Stimulated activated naive B cell treated with anti-CD40 and anti-IgM and Interleukin-4, amounts not matched to agents 10 μg/mL and 1 μg/mL and 100 μg/mL, for 72 hours (primary cell): ENCODE data around the gene QSOX2.
A peak's percentile ranks its signal among the peaks of the same experiment; 100 is the strongest.

Experiments
- ATAC-seq, 2 donors: fragments of 150-1000 bp; cut with Tn5 transposase; replicated peaks; 2 replicates each; pipeline ENCODE4 v1.10.0; 2021; ENCODE audit warnings: moderate library complexity in 1 of 2
- DNase-seq: peaks from one replicate; pipeline ENCODE4 v3.0.0; 2021
- H3K27ac Mint-ChIP-seq: one replicate; pipeline ENCODE4 v1.8.0; 2022; ENCODE audit warnings: mild to moderate bottlenecking, mixed read lengths
- H3K27me3 Mint-ChIP-seq, 2 donors: one replicate each; pipeline ENCODE4 v1.8.0; 2022; ENCODE audit warnings: mixed read lengths in 2 of 2
- H3K36me3 Mint-ChIP-seq, 2 donors: one replicate each; pipeline ENCODE4 v1.8.0; 2022; ENCODE audit warnings: mixed read lengths in 2 of 2, mild to moderate bottlenecking in 1 of 2
- H3K4me1 Mint-ChIP-seq, 2 donors: one replicate each; pipeline ENCODE4 v1.8.0; 2022; ENCODE audit warnings: mixed read lengths in 2 of 2, mild to moderate bottlenecking in 1 of 2
- H3K4me3 Mint-ChIP-seq, 2 donors: one replicate each; pipeline ENCODE4 v1.8.0; 2022; ENCODE audit warnings: mild to moderate bottlenecking in 2 of 2, mixed read lengths in 2 of 2, moderate library complexity in 1 of 2
- H3K9me3 Mint-ChIP-seq, 2 donors: one replicate each; pipeline ENCODE4 v1.8.0; 2022; ENCODE audit warnings: mixed read lengths in 2 of 2, mild to moderate bottlenecking in 1 of 2

The QSOX2 gene

DNA sequence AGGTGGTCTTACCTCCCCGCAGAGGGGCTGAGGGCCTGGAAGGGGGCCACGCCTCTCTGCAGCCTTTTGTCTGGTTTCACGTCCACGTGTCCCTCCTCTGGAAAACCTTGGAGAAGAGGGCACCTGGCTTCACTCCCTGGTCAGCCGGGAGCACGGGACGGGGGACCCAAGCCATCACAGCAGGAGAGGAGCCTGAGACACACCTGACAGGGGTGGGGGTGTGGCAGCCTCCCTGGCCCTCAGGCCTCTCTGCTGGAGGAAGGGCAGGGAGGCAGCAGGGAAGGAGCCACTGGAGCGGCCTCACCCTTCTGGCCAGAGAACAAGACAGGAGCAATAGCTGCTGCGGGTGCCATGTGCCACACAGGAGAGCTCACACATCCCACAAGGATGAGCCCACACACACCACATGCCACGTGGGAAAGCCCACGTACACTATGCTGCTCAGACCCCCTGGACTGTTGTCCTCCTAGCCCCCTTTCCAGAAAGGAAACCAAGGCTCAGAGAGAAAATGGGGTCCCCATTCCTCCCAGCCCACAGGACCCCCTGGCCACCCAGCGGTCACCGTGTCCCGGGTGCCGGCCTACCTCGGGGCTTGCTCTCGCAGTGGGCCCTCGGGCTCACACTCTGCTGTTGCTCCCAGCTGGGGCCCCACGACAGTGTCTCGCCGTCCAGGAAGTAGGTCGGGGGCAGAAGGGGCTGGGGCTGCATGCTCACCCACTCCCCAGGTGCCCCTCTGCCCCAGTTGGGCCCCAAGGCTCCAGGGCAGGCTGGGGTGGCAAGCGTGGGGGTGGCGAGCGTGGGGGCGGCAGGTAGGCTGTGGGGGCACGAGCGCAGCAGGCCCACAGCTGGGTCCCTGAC lies 40.1 kb upstream of the QSOX2 start:
- Mint-ChIP-seq H3K4me3 (no peak overlapping the region), H3K27me3 (peaks cover 11 to 12% of the 10 kb centered on the region in 2 donors), H3K36me3 (no peaks in the 10 kb centered on the region), H3K27ac (no peak overlapping the region), H3K9me3 (no peaks in the 10 kb centered on the region), H3K4me1 (peaks cover 16 to 24% of the 10 kb centered on the region in 2 donors)
- no peak for DNase-seq
- ATAC-seq: no peak

DNA sequence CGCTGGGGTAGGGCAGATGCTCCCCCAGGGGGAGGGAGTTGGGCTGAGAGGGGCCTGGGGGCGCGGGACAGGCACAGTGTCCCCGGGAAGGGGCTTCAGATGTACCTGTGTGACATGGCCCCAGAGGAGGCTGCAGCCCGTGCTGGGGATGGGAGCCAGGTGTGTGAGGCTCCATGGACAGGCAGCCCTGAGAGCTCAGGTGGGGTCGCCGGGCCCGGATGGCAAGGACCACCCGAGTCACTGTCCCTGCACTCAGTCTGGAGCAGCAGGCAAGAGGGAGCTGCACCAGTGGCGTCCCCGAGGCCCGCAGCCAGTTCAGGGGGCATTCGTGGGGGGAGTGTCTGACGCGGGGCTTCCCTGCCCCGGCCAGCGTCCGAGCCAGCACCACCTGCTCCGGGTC lies 39.3 kb upstream of the QSOX2 start:
- Mint-ChIP-seq H3K27me3 (peaks cover 11 to 12% of the 10 kb centered on the region in 2 donors), H3K4me1 (peaks cover 16 to 24% of the 10 kb centered on the region in 2 donors), H3K4me3 (no peak overlapping the region), H3K36me3 (no peaks in the 10 kb centered on the region), H3K27ac (no peak overlapping the region), H3K9me3 (no peaks in the 10 kb centered on the region)
- no peak for ATAC-seq
- no peak for DNase-seq

DNA sequence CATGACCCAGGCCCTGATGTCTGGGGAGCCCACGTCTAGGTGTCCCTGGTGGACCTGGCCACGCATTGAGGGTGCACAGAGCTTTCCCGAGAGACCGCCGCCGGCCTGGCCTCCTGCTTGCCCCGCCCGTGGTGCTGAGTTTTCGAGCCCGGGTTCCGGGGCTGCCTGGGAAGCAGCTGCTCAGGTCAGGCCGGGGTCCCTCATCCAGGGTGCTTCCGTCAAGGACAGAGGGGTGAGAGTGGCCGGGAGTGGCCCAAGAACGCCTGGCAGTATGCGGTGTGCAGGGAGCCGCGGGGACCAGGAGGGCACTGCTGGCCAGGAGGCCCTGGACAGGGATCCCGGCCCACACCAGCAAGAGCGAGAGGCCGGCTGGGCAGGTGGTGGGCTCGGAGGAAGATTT lies 38.7 kb upstream of the QSOX2 start:
- ATAC-seq (no peak), DNase-seq (no peak)
- Mint-ChIP-seq H3K9me3 (no peaks in the 10 kb centered on the region), H3K36me3 (no peaks in the 10 kb centered on the region), H3K27me3 (peaks cover 11 to 12% of the 10 kb centered on the region in 2 donors), H3K27ac (no peak overlapping the region), H3K4me1 (peaks cover 16 to 24% of the 10 kb centered on the region in 2 donors), H3K4me3 (no peak overlapping the region)

DNA sequence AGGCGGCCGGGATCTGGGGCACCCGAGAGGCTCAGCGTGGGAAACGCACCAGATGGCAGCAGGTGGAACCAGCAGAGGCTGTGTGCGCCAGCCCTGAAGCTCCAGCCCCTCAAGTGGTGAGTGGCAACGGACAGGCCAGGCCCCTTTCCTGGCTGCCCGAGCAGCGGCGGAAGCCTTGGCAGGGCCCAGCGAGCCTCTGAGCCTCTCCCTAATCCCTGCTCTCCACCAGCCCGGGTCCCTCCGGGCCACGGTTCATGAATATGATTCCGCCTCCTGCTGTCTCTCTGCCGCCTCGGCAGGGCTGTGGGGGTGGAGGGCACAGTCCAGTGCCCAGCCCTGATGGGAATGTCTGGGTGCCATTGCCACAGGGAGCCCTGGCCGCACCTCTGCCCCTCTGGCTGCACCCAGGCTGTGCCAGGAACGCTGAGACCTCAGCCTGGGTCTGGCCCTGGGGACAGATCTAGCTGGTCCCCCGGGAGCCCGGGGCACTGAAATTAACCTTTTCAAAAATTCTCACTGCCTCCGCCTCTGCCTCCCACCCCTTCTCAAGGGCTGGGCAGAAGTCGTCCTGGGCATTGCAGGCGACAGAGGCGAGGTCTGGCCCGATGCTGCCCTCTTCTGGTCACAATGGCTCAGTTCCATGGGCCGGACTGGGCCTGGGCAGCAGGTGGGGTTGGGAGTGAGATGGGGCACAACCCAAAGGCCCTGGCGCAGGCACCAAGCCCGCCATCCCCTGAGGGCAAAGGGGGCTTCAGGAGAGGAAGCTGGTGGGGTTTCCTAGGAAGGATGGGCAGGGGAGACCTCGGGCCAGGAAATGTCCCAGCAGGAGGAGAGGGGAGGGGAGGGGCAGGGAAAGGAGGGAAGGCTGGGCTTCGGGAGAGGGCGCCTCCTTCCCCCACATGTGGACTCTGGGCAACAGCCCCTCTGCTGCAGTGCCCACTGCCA lies 38.0 kb upstream of the QSOX2 start:
- peak overlapping the region; percentile 73 to 76 for H3K4me3 Mint-ChIP-seq
- no peaks in the 10 kb centered on the region for H3K9me3 Mint-ChIP-seq
- peaks cover 11 to 12% of the 10 kb centered on the region in 2 donors for H3K27me3 Mint-ChIP-seq
- DNase-seq (peak; percentile 82), ATAC-seq (peak; percentile 94 to 95)
- peaks cover 16 to 24% of the 10 kb centered on the region in 2 donors for H3K4me1 Mint-ChIP-seq
- peak overlapping the region; percentile 73 for H3K27ac Mint-ChIP-seq
- H3K36me3 Mint-ChIP-seq: no peaks in the 10 kb centered on the region

DNA sequence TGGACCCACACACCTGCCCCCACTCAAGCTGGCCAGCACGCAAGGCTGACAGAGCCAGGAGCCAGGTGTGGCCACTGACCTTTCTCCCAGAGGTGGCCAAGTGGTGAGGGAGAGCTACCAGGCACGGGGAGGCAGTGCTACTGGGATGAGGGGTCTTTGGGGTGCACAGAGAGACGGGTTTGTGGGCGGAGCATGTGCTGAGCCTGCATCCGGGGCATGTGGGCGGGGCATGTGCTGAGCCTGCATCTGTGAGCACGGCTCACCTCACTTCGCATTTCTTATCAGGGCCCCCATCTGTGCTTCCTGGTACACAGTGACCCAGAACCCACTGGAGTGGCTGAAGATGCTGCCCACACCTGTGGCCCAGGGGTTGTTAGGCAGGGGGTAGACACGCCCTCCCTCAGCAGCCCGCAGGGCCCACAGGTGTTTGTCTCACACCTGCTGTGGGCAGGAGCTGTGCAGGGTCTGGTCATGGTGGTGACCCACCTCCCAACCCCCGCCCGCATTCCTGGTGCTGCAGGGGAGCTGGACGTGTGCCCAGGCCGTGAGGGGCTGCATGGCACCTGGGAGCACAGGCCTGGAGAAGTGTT lies 36.8 kb upstream of the QSOX2 start:
- H3K27me3 Mint-ChIP-seq: peaks cover 8 to 9% of the 10 kb centered on the region in 2 donors
- H3K36me3 Mint-ChIP-seq: no peaks in the 10 kb centered on the region
- H3K27ac Mint-ChIP-seq: no peak overlapping the region
- no peaks in the 10 kb centered on the region for H3K9me3 Mint-ChIP-seq
- DNase-seq: no peak
- peaks cover 16 to 24% of the 10 kb centered on the region in 2 donors for H3K4me1 Mint-ChIP-seq
- peak in 1 of 2 donors; percentile 30 for ATAC-seq
- H3K4me3 Mint-ChIP-seq: peak overlapping the region; percentile 27 to 76

DNA sequence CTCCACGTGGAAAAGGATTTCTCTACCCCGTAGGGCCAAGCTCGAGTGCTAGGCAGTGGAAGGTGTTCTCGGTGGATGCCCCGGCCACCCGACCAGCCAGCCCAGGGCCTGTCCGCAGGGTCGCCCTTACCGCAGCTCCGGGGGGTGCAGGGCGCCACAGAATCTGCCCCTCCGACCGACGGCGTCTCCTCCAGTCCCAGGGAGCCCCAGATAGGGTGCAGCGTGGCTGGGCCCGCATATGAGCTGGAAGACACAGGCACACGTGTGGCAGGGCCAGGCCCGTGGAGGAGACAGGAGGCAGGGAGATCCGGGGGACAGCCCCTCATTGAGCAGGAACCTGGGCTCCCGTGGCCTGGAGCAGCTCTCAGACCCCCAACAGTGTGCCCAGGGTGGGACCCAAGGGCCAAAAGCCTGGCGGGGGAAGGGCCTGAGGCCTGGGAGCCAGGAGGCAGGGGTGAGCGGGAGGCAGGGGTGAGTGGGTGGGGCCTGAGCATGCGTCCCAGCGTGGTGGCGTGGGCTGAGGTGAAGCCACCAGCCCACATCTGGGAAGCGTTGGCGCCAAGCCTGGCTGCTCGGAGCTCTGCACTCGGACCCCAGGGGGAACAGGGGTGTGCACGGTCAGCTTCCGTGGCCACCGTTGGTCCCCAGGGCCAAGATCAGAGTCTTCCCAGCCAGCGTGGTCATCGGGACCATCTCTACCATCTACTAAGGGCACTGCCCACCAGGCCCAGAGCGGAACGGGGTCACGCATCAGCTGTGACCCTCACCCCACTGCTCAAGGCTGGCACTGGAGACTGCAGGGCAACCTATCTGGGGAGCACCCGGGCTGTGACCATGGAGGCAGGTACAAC lies 36.0 kb upstream of the QSOX2 start:
- Mint-ChIP-seq H3K9me3 (no peaks in the 10 kb centered on the region), H3K4me3 (peak overlapping the region; percentile 27 to 41), H3K27ac (no peak overlapping the region), H3K36me3 (no peaks in the 10 kb centered on the region), H3K27me3 (peaks cover 8% of the 10 kb centered on the region in 2 donors), H3K4me1 (peaks cover 16 to 24% of the 10 kb centered on the region in 2 donors)
- DNase-seq: no peak
- ATAC-seq: no peak

DNA sequence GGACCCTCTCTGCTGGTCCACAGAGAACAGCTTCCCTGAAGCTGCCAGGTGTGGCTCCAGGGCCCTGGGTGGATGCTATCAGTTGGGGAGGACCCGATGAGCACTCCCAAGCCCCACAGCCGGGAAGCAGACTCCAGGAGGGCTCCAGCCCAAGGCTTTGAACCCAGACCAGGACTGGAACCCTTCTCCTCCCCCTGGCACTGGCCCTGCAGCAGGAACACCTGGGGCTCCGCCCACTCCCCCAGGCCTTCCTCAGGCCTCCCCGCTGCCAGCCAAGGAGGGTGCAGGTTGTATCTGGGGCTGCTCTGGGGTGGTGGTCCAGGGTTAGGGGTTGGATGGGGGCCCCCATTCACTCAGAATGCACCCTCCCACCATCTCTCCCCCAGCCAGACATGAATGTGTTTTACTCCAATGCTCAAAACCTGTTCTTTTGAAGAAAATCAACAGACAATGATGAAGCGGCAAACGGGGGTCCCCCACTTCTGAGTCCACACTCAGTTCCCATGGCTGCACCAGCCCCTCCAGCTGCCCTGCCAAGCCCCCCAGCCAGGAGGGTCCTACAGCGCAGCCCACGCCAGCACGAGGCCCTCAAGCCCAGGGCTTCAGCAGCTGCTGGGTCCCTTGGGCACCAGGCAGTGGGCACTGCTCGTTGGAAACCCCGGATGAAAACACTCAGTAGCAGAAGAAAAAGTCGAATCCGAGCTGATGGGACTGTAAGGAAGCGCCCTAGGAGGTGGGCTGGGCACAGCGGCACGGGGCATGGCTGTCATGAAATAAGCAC lies 35.1 kb upstream of the QSOX2 start:
- DNase-seq (no peak), ATAC-seq (no peak)
- no peaks in the 10 kb centered on the region for H3K36me3 Mint-ChIP-seq
- H3K27me3 Mint-ChIP-seq: peaks cover 10 to 16% of the 10 kb centered on the region in 2 donors
- H3K4me3 Mint-ChIP-seq: no peak overlapping the region
- peaks cover 16 to 24% of the 10 kb centered on the region in 2 donors for H3K4me1 Mint-ChIP-seq
- H3K27ac Mint-ChIP-seq: no peak overlapping the region
- no peaks in the 10 kb centered on the region for H3K9me3 Mint-ChIP-seq

DNA sequence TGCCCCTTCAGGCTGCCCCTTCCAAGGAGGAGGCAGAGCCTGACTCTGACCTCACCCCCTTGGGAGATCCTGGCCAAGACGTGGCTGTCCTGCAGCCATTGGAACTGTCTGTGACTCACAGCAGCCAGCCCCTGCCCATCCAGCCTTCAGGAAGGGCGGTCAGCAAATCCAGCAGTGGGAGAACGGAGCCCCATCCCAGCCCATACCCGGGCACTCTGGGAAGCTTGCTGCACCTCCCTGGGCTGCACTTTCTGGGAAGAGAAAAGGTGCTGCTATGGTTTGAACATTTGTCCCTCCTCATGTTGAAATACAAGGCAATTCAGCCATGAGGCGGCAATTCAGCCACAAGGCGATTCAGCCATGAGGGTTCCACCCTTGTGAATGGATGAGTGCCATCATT lies 33.9 kb upstream of the QSOX2 start:
- H3K9me3 Mint-ChIP-seq: no peaks in the 10 kb centered on the region
- H3K27me3 Mint-ChIP-seq: peaks cover 15 to 27% of the 10 kb centered on the region in 2 donors
- no peak for ATAC-seq
- DNase-seq: no peak
- no peaks in the 10 kb centered on the region for H3K36me3 Mint-ChIP-seq
- peaks cover 16 to 24% of the 10 kb centered on the region in 2 donors for H3K4me1 Mint-ChIP-seq
- H3K4me3 Mint-ChIP-seq: no peak overlapping the region
- H3K27ac Mint-ChIP-seq: no peak overlapping the region

DNA sequence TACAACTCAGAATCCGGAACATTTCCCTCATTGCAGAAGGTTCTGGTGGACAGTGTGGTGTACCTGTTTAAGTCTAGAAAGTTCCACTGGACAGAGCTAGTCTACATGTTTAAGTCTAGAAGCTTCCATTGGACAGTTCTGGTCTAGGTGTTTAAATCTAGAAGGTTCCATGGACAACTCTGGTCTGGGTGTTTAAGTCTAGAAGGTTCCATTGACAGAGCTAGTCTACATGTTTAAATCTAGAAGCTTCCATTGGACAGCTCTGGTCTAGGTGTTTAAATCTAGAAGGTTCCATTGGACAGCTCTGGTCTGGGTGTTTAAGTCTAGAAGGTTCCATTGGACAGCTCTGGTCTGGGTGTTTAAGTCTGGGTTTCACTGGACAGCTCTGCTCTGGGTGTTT lies 33.3 kb upstream of the QSOX2 start:
- ATAC-seq (no peak), DNase-seq (no peak)
- no peaks in the 10 kb centered on the region for H3K36me3 Mint-ChIP-seq
- H3K4me3 Mint-ChIP-seq: no peak overlapping the region
- H3K27me3 Mint-ChIP-seq: peaks cover 14 to 25% of the 10 kb centered on the region in 2 donors
- no peak overlapping the region for H3K27ac Mint-ChIP-seq
- H3K4me1 Mint-ChIP-seq: peaks cover 16 to 22% of the 10 kb centered on the region in 2 donors
- no peaks in the 10 kb centered on the region for H3K9me3 Mint-ChIP-seq

DNA sequence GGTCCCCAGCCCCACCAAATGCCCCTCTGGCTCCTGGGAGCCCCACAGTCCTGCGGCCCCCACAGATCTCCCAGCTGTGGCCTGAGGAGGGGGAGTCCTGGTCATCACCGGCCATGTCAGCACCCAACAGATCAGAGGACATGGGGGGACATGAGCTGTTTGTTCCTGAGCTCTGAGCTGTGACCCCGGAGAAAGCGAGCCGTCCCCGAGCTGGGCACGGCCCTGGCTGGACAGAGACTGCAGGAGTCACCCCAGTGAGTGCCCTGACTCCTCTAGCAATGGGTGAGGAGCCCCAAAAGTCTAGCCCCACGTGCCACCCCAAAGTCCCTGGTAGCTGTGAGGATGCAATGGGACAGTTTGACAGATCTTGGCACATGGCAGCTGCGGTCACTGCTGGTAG lies 32.6 kb upstream of the QSOX2 start:
- H3K4me3 Mint-ChIP-seq: no peak overlapping the region
- DNase-seq (no peak), ATAC-seq (no peak)
- no peaks in the 10 kb centered on the region for H3K36me3 Mint-ChIP-seq
- H3K27ac Mint-ChIP-seq: no peak overlapping the region
- H3K27me3 Mint-ChIP-seq: peaks cover 11 to 21% of the 10 kb centered on the region in 2 donors
- H3K9me3 Mint-ChIP-seq: no peaks in the 10 kb centered on the region
- peaks cover 10 to 15% of the 10 kb centered on the region in 2 donors for H3K4me1 Mint-ChIP-seq

DNA sequence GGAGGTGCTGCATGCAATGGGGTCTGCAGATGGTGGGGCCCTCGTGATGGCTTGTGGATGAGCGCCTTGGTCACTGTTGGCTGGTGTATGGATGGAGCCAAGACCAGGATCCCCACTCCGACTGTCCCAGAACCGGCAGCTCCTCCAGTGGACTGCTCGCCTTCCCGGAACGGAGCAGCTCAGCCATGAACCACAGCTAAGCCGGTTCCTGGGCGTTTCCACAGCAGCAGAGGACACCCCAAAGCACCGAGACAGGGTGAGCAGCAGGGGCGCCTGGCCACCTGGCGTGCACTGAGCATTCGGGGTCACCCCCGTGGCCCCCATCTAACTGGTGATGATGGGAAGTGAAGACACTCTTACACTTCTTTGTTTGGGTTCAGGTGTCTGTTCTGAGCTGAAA lies 32.1 kb upstream of the QSOX2 start:
- no peaks in the 10 kb centered on the region for H3K36me3 Mint-ChIP-seq
- ATAC-seq: no peak
- peaks cover 11 to 21% of the 10 kb centered on the region in 2 donors for H3K27me3 Mint-ChIP-seq
- H3K27ac Mint-ChIP-seq: no peak overlapping the region
- no peaks in the 10 kb centered on the region for H3K9me3 Mint-ChIP-seq
- DNase-seq: no peak
- no peak overlapping the region for H3K4me3 Mint-ChIP-seq
- H3K4me1 Mint-ChIP-seq: peaks cover 8 to 10% of the 10 kb centered on the region in 2 donors

DNA sequence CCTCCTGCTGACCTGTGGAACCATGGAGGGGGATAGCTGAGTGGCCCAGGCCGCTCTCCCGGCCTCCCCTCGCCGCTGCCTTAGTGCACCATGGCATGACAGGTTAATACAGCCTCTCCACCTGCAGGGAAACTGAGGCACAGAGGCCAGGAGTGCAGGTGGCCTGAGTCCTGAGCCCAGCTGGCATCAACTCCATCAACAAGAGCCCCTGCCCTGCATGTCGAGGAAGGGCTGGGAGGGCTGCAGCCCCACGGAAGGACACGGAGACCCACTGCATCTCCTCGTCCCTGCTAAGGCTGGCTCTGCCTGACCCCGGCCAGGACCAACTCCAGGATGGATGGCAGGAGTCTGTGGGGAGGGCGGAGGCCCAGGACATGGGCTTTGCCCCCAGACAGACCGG lies 31.1 kb upstream of the QSOX2 start:
- Mint-ChIP-seq H3K4me3 (no peak overlapping the region), H3K9me3 (no peaks in the 10 kb centered on the region), H3K36me3 (no peaks in the 10 kb centered on the region), H3K27me3 (peaks cover 11 to 21% of the 10 kb centered on the region in 2 donors), H3K4me1 (no peaks in the 10 kb centered on the region), H3K27ac (no peak overlapping the region)
- DNase-seq: no peak
- ATAC-seq: no peak
